MG63 (cell line): ENCODE measurements around the gene PRIMPOL. TPM values are rescaled to one million over a fixed set of nuclear protein-coding genes. Genes with fewer than 3 reads are reported as not detected.

Experiments used
- DNase-seq: peaks from one replicate; pipeline ENCODE4 v3.0.0-alpha.2; 2020
- H3K27me3 ChIP-seq: fragments of 250-450 bp; sonication (Bioruptor Pico); 2 replicates; pipeline ENCODE4 v1.5.1; 2020; ENCODE audit warnings: mild to moderate bottlenecking, moderate library complexity
- H3K36me3 ChIP-seq: fragments of 250-450 bp; sonication (Bioruptor Pico); 2 replicates; pipeline ENCODE4 v1.5.1; 2020; ENCODE audit warnings: mild to moderate bottlenecking, moderate library complexity
- H3K4me3 ChIP-seq: fragments of 250-450 bp; sonication (Bioruptor Pico); 2 replicates; pipeline ENCODE4 v1.5.1; 2020; ENCODE audit warnings: mild to moderate bottlenecking, moderate library complexity
- H3K9me3 ChIP-seq: fragments of 250-450 bp; sonication (Bioruptor Pico); 2 replicates; pipeline ENCODE4 v1.5.1; 2020; ENCODE audit warnings: mild to moderate bottlenecking, moderate library complexity
- total RNA-seq: library from RNA; depleted of rRNA; stranded (reverse); fragments of >200 nt; shearing (Covaris generic); gene quantifications from 2 replicates; pipeline ENCODE4 v1.2.3, GENCODE V29; 2014; ENCODE audit warnings: low replicate concordance

PRIMPOL gene
- total RNA-seq, 1 experiment from 2014 or later, result 21.3 TPM

- no peak for DNase-seq
- Histone ChIP-seq H3K4me3 (no peak overlapping the region), H3K27me3 (no peaks in the 10 kb centered on the region), H3K9me3 (no peaks in the 10 kb centered on the region), H3K36me3 (no peaks in the 10 kb centered on the region)
These were observed 32.4 kb downstream of the PRIMPOL start for GRCh38 chr4:184681916-184682315.

GRCh38 chr4:184684491-184685189, 35.1 kb downstream of the PRIMPOL start:
- Histone ChIP-seq H3K36me3 (no peaks in the 10 kb centered on the region), H3K27me3 (no peaks in the 10 kb centered on the region), H3K4me3 (no peak overlapping the region), H3K9me3 (no peaks in the 10 kb centered on the region)
- DNase-seq, result no peak

GRCh38 chr4:184688005-184688404, 38.5 kb downstream of the PRIMPOL start:
- DNase-seq, result no peak
- no peaks in the 10 kb centered on the region for H3K27me3 ChIP-seq
- H3K36me3 ChIP-seq, result no peaks in the 10 kb centered on the region
- no peaks in the 10 kb centered on the region for H3K9me3 ChIP-seq
- no peak overlapping the region for H3K4me3 ChIP-seq

- Histone ChIP-seq H3K4me3 (no peak overlapping the region), H3K9me3 (no peaks in the 10 kb centered on the region), H3K27me3 (no peaks in the 10 kb centered on the region), H3K36me3 (peaks cover 2% of the 10 kb centered on the region; the same call in 1 of the 2 replicates)
- peak; percentile 89 for DNase-seq
These were observed 38.9 kb downstream of the PRIMPOL start for GRCh38 chr4:184688447-184688846.

- H3K9me3 ChIP-seq, result no peaks in the 10 kb centered on the region
- DNase-seq, result no peak
- no peak overlapping the region for H3K4me3 ChIP-seq
- H3K27me3 ChIP-seq, result no peaks in the 10 kb centered on the region
- peaks cover 6% of the 10 kb centered on the region; the same call in 1 of the 2 replicates for H3K36me3 ChIP-seq
These were observed 40.1 kb downstream of the PRIMPOL start for GRCh38 chr4:184689681-184690080.

- H3K36me3 ChIP-seq, result peaks cover 9% of the 10 kb centered on the region
- H3K27me3 ChIP-seq, result no peaks in the 10 kb centered on the region
- DNase-seq, result no peak
- no peaks in the 10 kb centered on the region for H3K9me3 ChIP-seq
- no peak overlapping the region for H3K4me3 ChIP-seq
These were observed 43.5 kb downstream of the PRIMPOL start for GRCh38 chr4:184693056-184693455.

GRCh38 chr4:184694412-184694956, 44.9 kb downstream of the PRIMPOL start:
- Histone ChIP-seq H3K27me3 (no peaks in the 10 kb centered on the region), H3K4me3 (no peak overlapping the region), H3K9me3 (no peaks in the 10 kb centered on the region), H3K36me3 (peaks cover 9% of the 10 kb centered on the region)
- no peak for DNase-seq

GRCh38 chr4:184695178-184695896, 45.8 kb downstream of the PRIMPOL start:
- DNase-seq, result no peak
- no peaks in the 10 kb centered on the region for H3K27me3 ChIP-seq
- H3K9me3 ChIP-seq, result no peaks in the 10 kb centered on the region
- H3K4me3 ChIP-seq, result no peak overlapping the region
- H3K36me3 ChIP-seq, result peaks cover 9% of the 10 kb centered on the region

- Histone ChIP-seq H3K9me3 (no peaks in the 10 kb centered on the region), H3K36me3 (peaks cover 10% of the 10 kb centered on the region), H3K4me3 (no peak overlapping the region), H3K27me3 (no peaks in the 10 kb centered on the region)
- DNase-seq, result no peak
These were observed 48.4 kb downstream of the PRIMPOL start for GRCh38 chr4:184697956-184698355.

GRCh38 chr4:184699941-184700340, 50.4 kb downstream of the PRIMPOL start:
- no peaks in the 10 kb centered on the region for H3K9me3 ChIP-seq
- DNase-seq, result no peak
- H3K27me3 ChIP-seq, result no peaks in the 10 kb centered on the region
- H3K4me3 ChIP-seq, result no peak overlapping the region
- peaks cover 8% of the 10 kb centered on the region for H3K36me3 ChIP-seq

- H3K9me3 ChIP-seq, result no peaks in the 10 kb centered on the region
- DNase-seq, result no peak
- H3K4me3 ChIP-seq, result no peak overlapping the region
- H3K27me3 ChIP-seq, result no peaks in the 10 kb centered on the region
- peaks cover 11% of the 10 kb centered on the region for H3K36me3 ChIP-seq
These were observed 52.6 kb downstream of the PRIMPOL start for GRCh38 chr4:184702114-184702513.

- H3K36me3 ChIP-seq, result peaks cover 23% of the 10 kb centered on the region
- DNase-seq, result no peak
- no peak overlapping the region for H3K4me3 ChIP-seq
- no peaks in the 10 kb centered on the region for H3K27me3 ChIP-seq
- no peaks in the 10 kb centered on the region for H3K9me3 ChIP-seq
These were observed 56.2 kb downstream of the PRIMPOL start for GRCh38 chr4:184705692-184706091.

- no peaks in the 10 kb centered on the region for H3K27me3 ChIP-seq
These were observed 56.9 kb downstream of the PRIMPOL start for GRCh38 chr4:184706453-184706852.

GRCh38 chr4:184712322-184712721, 62.8 kb downstream of the PRIMPOL start:
- DNase-seq, result no peak
- Histone ChIP-seq H3K9me3 (no peaks in the 10 kb centered on the region), H3K27me3 (no peaks in the 10 kb centered on the region), H3K36me3 (peaks cover 18% of the 10 kb centered on the region), H3K4me3 (no peak overlapping the region)

More at GRCh38 chr4:184706453-184706852, 56.9 kb downstream of the PRIMPOL start:
- H3K4me3 ChIP-seq, result no peak overlapping the region
- H3K36me3 ChIP-seq, result peaks cover 27% of the 10 kb centered on the region
- H3K9me3 ChIP-seq, result no peaks in the 10 kb centered on the region
- no peak for DNase-seq

GRCh38 chr4:184713887-184714286, 64.3 kb downstream of the PRIMPOL start:
- H3K36me3 ChIP-seq, result peaks cover 18% of the 10 kb centered on the region
- H3K4me3 ChIP-seq, result no peak overlapping the region
- no peak for DNase-seq
- H3K9me3 ChIP-seq, result no peaks in the 10 kb centered on the region
- H3K27me3 ChIP-seq, result no peaks in the 10 kb centered on the region

GRCh38 chr4:184715526-184715925, 66.0 kb downstream of the PRIMPOL start:
- DNase-seq, result no peak
- Histone ChIP-seq H3K27me3 (no peaks in the 10 kb centered on the region), H3K36me3 (peaks cover 11% of the 10 kb centered on the region), H3K4me3 (no peak overlapping the region), H3K9me3 (no peaks in the 10 kb centered on the region)

- no peak overlapping the region for H3K4me3 ChIP-seq
- H3K27me3 ChIP-seq, result no peaks in the 10 kb centered on the region
- peaks cover 31% of the 10 kb centered on the region for H3K36me3 ChIP-seq
- no peak for DNase-seq
- no peaks in the 10 kb centered on the region for H3K9me3 ChIP-seq
These were observed 69.9 kb downstream of the PRIMPOL start for GRCh38 chr4:184719407-184719806.
